GM23248 (cell line): Measurements from ENCODE around the gene ALOX5. TPM values are rescaled to one million over a fixed set of nuclear protein-coding genes. Genes with fewer than 3 reads are reported as not detected.

Experiments used
- DNase-seq: peaks from one replicate; pipeline ENCODE4 v3.0.0-alpha.2; 2015
- H2AFZ ChIP-seq: fragments of 200-600 bp; sonication (generic); 2 replicates; pipeline ENCODE4 v1.6.1; 2016; ENCODE audit warnings: antibody characterized with exemption
- H3F3A ChIP-seq: fragments of 200-600 bp; sonication (generic); 2 replicates; pipeline ENCODE4 v1.6.1; 2016; ENCODE audit warnings: mild to moderate bottlenecking, antibody characterized with exemption, mixed run types; ENCODE audit not compliant: insufficient read depth
- H3K27ac ChIP-seq: fragments of 200-600 bp; sonication (generic); 2 replicates; pipeline ENCODE4 v1.5.1; 2016; ENCODE audit warnings: mild to moderate bottlenecking
- H3K27me3 ChIP-seq: fragments of 200-600 bp; sonication (generic); replicated peaks from 2 replicates; pipeline ENCODE4 v1.6.1; 2016; ENCODE audit warnings: mild to moderate bottlenecking; ENCODE audit not compliant: insufficient read depth
- H3K36me3 ChIP-seq: fragments of 200-600 bp; sonication (generic); 2 replicates; pipeline ENCODE4 v1.6.1; 2016; ENCODE audit warnings: low read depth, mild to moderate bottlenecking
- H3K4me1 ChIP-seq: fragments of 200-600 bp; sonication (generic); 2 replicates; pipeline ENCODE4 v1.6.1; 2016; ENCODE audit warnings: mild to moderate bottlenecking; ENCODE audit not compliant: insufficient read depth
- H3K4me2 ChIP-seq: fragments of 200-600 bp; sonication (generic); one replicate; pipeline ENCODE4 v1.6.1; 2016; ENCODE audit warnings: mild to moderate bottlenecking; ENCODE audit not compliant: unreplicated experiment
- H3K4me3 ChIP-seq: fragments of 200-600 bp; sonication (generic); 2 replicates; pipeline ENCODE4 v1.5.1; 2016; ENCODE audit warnings: mild to moderate bottlenecking
- H3K79me2 ChIP-seq: fragments of 200-600 bp; sonication (generic); 2 replicates; pipeline ENCODE4 v1.6.1; 2016; ENCODE audit warnings: mild to moderate bottlenecking; ENCODE audit not compliant: insufficient read depth
- H3K9ac ChIP-seq: fragments of 200-600 bp; sonication (generic); 2 replicates; pipeline ENCODE4 v1.6.1; 2016; ENCODE audit warnings: mild to moderate bottlenecking
- H3K9me2 ChIP-seq: fragments of 200-600 bp; sonication (generic); 2 replicates; pipeline ENCODE4 v1.6.1; 2016; ENCODE audit warnings: mixed run types, mild to moderate bottlenecking, moderate library complexity; ENCODE audit not compliant: insufficient read depth
- H3K9me3 ChIP-seq: fragments of 200-600 bp; sonication (generic); one replicate; pipeline ENCODE4 v1.6.1; 2017; ENCODE audit warnings: low read depth
- H4K20me1 ChIP-seq: fragments of 200-600 bp; sonication (generic); 2 replicates; pipeline ENCODE4 v1.6.0; 2016; ENCODE audit not compliant: insufficient read depth
- EZH2 ChIP-seq: fragments of 200-600 bp; sonication (generic); IDR thresholded peaks from 2 replicates; pipeline ENCODE4 v1.6.1; 2018; ENCODE audit warnings: antibody characterized with exemption, mild to moderate bottlenecking; ENCODE audit not compliant: insufficient read depth, poor library complexity, severe bottlenecking
- EZH2phosphoT487 ChIP-seq: fragments of 200-600 bp; sonication (generic); IDR thresholded peaks from 2 replicates; pipeline ENCODE4 v1.6.1; 2018; ENCODE audit warnings: antibody characterized with exemption, moderate library complexity, mild to moderate bottlenecking, low read depth; ENCODE audit not compliant: insufficient read depth
- WGBS, 2 experiments: methylation state at CpG; one replicate each; pipeline ENCODE4 v1.1.6; 2015 to 2017; ENCODE audit warnings: low lambda C conversion rate in 2 of 2, low coverage in 1 of 2; ENCODE audit errors: missing lambda C conversion rate in 2 of 2; 5-methylcytosine and 5-hydroxymethylcytosine counted together
- in situ Hi-C: fragments of 300-500 bp; cut with MboI; formaldehyde crosslinking; loops from 2 replicates; pipeline ENCODE4 v1.15.0; 2020
- polyA plus RNA-seq: library from polyadenylated mRNA; unstranded; fragments of >200 nt; fragmentation: Nextera tagmentation; extraction: Ambion mirVana; gene quantifications from 2 replicates; pipeline ENCODE4 v1.2.1, GENCODE V29; 2016
- total RNA-seq: library from RNA; depleted of rRNA; stranded (reverse); fragments of >200 nt; shearing (Covaris generic); gene quantifications from 2 replicates; pipeline ENCODE4 v1.2.3, GENCODE V29; 2014

The ALOX5 gene
- total and polyA plus RNA-seq, 2 experiments from 2014 or later, result not detected

GRCh38 chr10:45432113-45432512, 58.1 kb downstream of the ALOX5 start:
- Histone ChIP-seq H3K4me1 (no peaks in the 10 kb centered on the region), H3K9me3 (no peaks in the 10 kb centered on the region), H3K27ac (no peak overlapping the region), H3K4me2 (no peak overlapping the region), H3K27me3 (peaks cover 28% of the 10 kb centered on the region), H3K79me2 (no peaks in the 10 kb centered on the region), H4K20me1 (no peaks in the 10 kb centered on the region), H3K4me3 (no peak overlapping the region), H3K36me3 (no peaks in the 10 kb centered on the region), H3K9ac (no peak overlapping the region), H3K9me2 (no peaks in the 10 kb centered on the region), H2AFZ (no peak overlapping the region), H3F3A (no peaks in the 10 kb centered on the region)
- DNase-seq, result no peak
- in situ Hi-C loops, result no loop called here
- WGBS, 2 experiments, result 56 to 69% methylated on average over 2 of the region's 2 CpGs
- no peak for TF ChIP-seq EZH2
- TF ChIP-seq EZH2phosphoT487, result no peak

GRCh38 chr10:45432700-45433472, 58.9 kb downstream of the ALOX5 start:
- TF ChIP-seq EZH2 (no peak), EZH2phosphoT487 (no peak)
- in situ Hi-C loops, result no loop called here

GRCh38 chr10:45433716-45434469, 59.9 kb downstream of the ALOX5 start:
- no peaks in the 10 kb centered on the region for H3K36me3 ChIP-seq
- no peaks in the 10 kb centered on the region for H3F3A ChIP-seq
- no peak for TF ChIP-seq EZH2phosphoT487
- no peak for TF ChIP-seq EZH2
- no peaks in the 10 kb centered on the region for H3K9me2 ChIP-seq
- H3K27ac ChIP-seq, result no peak overlapping the region
- DNase-seq, result no peak
- no peaks in the 10 kb centered on the region for H3K79me2 ChIP-seq
- H3K9me3 ChIP-seq, result no peaks in the 10 kb centered on the region
- H3K4me1 ChIP-seq, result no peaks in the 10 kb centered on the region
- no peak overlapping the region for H3K4me3 ChIP-seq
- H3K9ac ChIP-seq, result no peak overlapping the region
- H4K20me1 ChIP-seq, result no peaks in the 10 kb centered on the region
- no peak overlapping the region for H3K4me2 ChIP-seq
- no peak overlapping the region for H2AFZ ChIP-seq
- 38 to 43% methylated on average over 8 of the region's 8 CpGs for WGBS, 2 experiments
- in situ Hi-C loops, result no loop called here
- H3K27me3 ChIP-seq, result peaks cover 16% of the 10 kb centered on the region; the same call in 1 of the 2 replicates

More at GRCh38 chr10:45432700-45433472, 58.9 kb downstream of the ALOX5 start:
- Histone ChIP-seq H4K20me1 (no peaks in the 10 kb centered on the region), H2AFZ (no peak overlapping the region), H3K4me2 (no peak overlapping the region), H3K9me2 (no peaks in the 10 kb centered on the region), H3F3A (no peaks in the 10 kb centered on the region), H3K4me3 (no peak overlapping the region), H3K9ac (no peak overlapping the region), H3K36me3 (no peaks in the 10 kb centered on the region), H3K27me3 (peaks cover 23% of the 10 kb centered on the region; the same call in 1 of the 2 replicates), H3K9me3 (no peaks in the 10 kb centered on the region), H3K79me2 (no peaks in the 10 kb centered on the region), H3K27ac (no peak overlapping the region), H3K4me1 (no peaks in the 10 kb centered on the region)
- DNase-seq, result no peak
- 63 to 64% methylated on average over 15 of the region's 15 CpGs for WGBS, 2 experiments

- Histone ChIP-seq H3F3A (no peaks in the 10 kb centered on the region), H3K79me2 (no peaks in the 10 kb centered on the region), H3K9me3 (no peaks in the 10 kb centered on the region), H3K27ac (no peak overlapping the region), H3K36me3 (no peaks in the 10 kb centered on the region), H4K20me1 (no peaks in the 10 kb centered on the region), H3K9ac (no peak overlapping the region), H3K4me3 (no peak overlapping the region), H3K9me2 (no peaks in the 10 kb centered on the region), H3K4me1 (no peaks in the 10 kb centered on the region), H3K4me2 (no peak overlapping the region), H3K27me3 (peaks cover 8% of the 10 kb centered on the region), H2AFZ (no peak overlapping the region)
- TF ChIP-seq EZH2phosphoT487 (no peak), EZH2 (no peak)
- no peak for DNase-seq
- 56 to 58% methylated on average over 8 of the region's 8 CpGs for WGBS, 2 experiments
- in situ Hi-C loops, result no loop called here
These were observed 63.8 kb downstream of the ALOX5 start for GRCh38 chr10:45437587-45438465.
